Heart left ventricle (tissue), 13 donors: ENCODE results near the gene DHX16.

Experiments used
- POLR2A ChIP-seq, 2 donors: fragments of 450-650 bp; IDR thresholded peaks; one replicate each; pipeline ENCODE4 v1.6.1; 2017; ENCODE audit warnings: antibody characterized with exemption in 2 of 2, mild to moderate bottlenecking in 2 of 2, moderate library complexity in 2 of 2
- TF ChIP-seq, protein P1 (sequence below), 12 donors: fragments of 200-600 bp; sonication (generic) in 4 of 12; IDR thresholded peaks; one replicate each; pipeline versions ENCODE4 v1.5.0 to v1.8.0; 2018 to 2022; ENCODE audit warnings: antibody characterized with exemption in 12 of 12, mild to moderate bottlenecking in 5 of 12
- donor health status: ischemic (EF 13 %, LVEDD 7.1; RV severe dilation, severe dysfunction).
- donor health status: DM: no; HTN: yes; CAD: no.
- donor health status: DM: no; HTN: no; CAD: no.
- donor health status: ischemic (EF 25% LVEDD 6.9; RV normal size, moderate dysfunction).
- donor health status: ischemic (EF 25% LVEDD 5.7; RV mildly dilated, moderate dysfunction).
- donor health status: ischemic (EF 35%, LVEDD 5.7; RV mildly dilated, moderate dysfunction).
- donor health status: nonischemic (EF 11% LVEDD 7.7; RV severe dilation, severe dysfunction).
- donor health status: DM: yes; HTN: yes; CAD: no.
- donor health status: PGD.
- donor health status: ischemic (EF 29% LVEDD 5.4; RV normal size, mild dysfunction).
- donor health status: nonischemic (EF 23%, LVEDD 6.1; RV moderate dilation, normal function).

DNA sequence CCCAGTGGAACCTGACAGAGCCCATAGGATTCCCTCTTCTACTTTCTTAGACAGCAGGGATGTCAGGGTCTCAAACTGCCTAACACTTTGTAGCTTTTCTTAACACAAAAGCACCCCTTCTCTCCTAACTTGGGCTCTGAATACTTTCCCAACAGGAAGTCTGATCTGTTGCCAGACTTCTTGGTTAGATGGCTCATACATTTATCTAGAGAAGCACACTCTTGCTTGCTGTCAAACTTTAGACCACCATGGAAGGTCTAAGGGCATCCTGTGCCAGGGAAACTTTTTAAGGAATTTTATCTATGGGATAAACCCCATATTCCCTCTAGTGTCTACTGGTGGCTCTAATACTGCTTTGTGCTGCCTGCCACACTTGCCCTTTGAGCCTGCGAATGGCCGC, 29.1 kb downstream of the DHX16 start:
- TF ChIP-seq, protein P1, sequence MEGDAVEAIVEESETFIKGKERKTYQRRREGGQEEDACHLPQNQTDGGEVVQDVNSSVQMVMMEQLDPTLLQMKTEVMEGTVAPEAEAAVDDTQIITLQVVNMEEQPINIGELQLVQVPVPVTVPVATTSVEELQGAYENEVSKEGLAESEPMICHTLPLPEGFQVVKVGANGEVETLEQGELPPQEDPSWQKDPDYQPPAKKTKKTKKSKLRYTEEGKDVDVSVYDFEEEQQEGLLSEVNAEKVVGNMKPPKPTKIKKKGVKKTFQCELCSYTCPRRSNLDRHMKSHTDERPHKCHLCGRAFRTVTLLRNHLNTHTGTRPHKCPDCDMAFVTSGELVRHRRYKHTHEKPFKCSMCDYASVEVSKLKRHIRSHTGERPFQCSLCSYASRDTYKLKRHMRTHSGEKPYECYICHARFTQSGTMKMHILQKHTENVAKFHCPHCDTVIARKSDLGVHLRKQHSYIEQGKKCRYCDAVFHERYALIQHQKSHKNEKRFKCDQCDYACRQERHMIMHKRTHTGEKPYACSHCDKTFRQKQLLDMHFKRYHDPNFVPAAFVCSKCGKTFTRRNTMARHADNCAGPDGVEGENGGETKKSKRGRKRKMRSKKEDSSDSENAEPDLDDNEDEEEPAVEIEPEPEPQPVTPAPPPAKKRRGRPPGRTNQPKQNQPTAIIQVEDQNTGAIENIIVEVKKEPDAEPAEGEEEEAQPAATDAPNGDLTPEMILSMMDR (IDR thresholded peaks at IDR 0.05): no peak
- TF ChIP-seq POLR2A (IDR thresholded peaks at IDR 0.05): no peak
